Measurements from ENCODE around the gene LRRC8C.

DNA sequence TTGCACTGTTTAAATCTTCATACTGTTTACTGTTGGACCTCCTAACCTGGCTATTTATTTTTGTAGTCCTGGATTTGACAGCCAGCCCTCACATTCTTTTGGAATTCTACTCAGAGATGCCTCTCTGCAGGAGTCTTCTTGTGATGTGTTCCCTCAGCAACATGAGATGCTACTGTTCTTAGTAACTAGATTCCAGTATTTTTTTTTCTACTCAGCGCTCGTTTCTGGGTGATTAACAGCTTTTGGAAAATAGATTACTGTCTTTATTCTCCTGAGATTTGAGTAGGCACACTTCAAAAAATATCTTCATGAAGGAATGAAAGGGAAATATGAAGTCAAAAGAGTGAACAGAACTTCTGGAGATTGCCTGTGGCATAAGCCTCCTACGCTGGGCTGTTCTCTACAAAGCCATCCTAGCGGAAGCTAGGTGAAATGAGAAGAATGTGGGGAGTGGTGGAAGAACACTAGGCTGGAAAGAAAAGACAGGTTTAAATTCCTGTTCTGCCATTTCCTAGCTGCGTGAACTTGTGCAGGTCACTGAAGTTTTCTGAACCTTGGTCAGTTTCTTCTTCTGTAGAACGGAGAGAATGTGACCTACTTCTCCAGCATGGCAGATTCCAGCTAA, 75.9 kb downstream of the LRRC8C start:
- no peak for TF ChIP-seq EZH2 (IDR thresholded peaks at IDR 0.05; ENCODE audit: borderline replicate concordance, low read length)
- TF ChIP-seq, protein P1, sequence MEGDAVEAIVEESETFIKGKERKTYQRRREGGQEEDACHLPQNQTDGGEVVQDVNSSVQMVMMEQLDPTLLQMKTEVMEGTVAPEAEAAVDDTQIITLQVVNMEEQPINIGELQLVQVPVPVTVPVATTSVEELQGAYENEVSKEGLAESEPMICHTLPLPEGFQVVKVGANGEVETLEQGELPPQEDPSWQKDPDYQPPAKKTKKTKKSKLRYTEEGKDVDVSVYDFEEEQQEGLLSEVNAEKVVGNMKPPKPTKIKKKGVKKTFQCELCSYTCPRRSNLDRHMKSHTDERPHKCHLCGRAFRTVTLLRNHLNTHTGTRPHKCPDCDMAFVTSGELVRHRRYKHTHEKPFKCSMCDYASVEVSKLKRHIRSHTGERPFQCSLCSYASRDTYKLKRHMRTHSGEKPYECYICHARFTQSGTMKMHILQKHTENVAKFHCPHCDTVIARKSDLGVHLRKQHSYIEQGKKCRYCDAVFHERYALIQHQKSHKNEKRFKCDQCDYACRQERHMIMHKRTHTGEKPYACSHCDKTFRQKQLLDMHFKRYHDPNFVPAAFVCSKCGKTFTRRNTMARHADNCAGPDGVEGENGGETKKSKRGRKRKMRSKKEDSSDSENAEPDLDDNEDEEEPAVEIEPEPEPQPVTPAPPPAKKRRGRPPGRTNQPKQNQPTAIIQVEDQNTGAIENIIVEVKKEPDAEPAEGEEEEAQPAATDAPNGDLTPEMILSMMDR (conservative IDR thresholded peaks at IDR 0.05 in 1 of 2, IDR thresholded peaks at IDR 0.05 in 1 of 2; ENCODE audit: extremely low read depth in 1 of 2, insufficient read depth in 1 of 2, low read depth in 1 of 2, low read length in 2 of 2): peak in 1 of 2 donors; percentile 21
